Right renal cortex interstitium (tissue), 3 donors: Measurements from ENCODE around the gene PLLP. TPM values are rescaled to one million over a fixed set of nuclear protein-coding genes. Genes with fewer than 3 reads are reported as not detected.

Experiments
- DNase-seq, 3 donors: peaks; one replicate each; pipeline ENCODE4 v3.0.0-alpha.2; 2013; ENCODE audit warnings: low read depth in 3 of 3, low spot score in 2 of 3
- polyA plus RNA-seq, 3 donors: library from polyadenylated mRNA; unstranded; fragments of 120-200 nt; gene quantifications; one replicate each; pipeline ENCODE4 v1.2.1, GENCODE V29; 2013; ENCODE audit not compliant: insufficient read length in 3 of 3

The PLLP gene
- polyA plus RNA-seq, 3 donors = 16.1 to 21.1 (median 20.4) TPM

DNA sequence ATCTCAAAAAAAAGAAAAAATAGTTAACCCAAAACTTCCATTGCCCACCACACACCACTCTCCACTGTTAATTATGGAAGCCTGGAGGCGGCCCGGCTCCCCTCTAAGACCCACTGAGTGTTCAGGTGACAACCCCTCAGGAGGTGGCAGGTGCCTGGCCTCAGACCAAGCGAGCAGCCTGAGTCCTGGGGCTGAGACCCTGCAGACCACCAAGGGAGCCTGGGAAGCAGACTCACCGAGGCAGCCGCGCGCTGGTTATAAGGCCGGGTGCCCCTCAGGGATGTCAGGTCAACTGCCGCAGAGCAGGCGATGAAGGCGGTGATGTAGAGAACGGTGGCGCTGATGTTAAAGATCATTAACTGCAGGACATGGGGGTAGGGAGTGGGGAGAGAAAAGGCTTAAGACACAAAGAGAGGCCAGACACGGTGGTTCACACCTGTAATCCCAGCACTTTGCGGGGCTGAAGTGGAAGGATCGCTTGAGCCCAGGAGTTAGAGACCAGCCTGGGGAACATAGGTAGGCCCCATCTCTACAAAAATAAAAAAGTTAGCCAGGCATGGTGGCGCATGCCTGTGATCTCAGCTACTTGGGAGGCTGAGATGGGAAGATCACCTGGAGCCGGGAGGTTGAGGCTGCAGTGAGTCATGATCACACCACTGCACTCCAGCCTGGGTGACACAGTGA lies 26.1 kb downstream of the PLLP start:
- no peak for DNase-seq

DNA sequence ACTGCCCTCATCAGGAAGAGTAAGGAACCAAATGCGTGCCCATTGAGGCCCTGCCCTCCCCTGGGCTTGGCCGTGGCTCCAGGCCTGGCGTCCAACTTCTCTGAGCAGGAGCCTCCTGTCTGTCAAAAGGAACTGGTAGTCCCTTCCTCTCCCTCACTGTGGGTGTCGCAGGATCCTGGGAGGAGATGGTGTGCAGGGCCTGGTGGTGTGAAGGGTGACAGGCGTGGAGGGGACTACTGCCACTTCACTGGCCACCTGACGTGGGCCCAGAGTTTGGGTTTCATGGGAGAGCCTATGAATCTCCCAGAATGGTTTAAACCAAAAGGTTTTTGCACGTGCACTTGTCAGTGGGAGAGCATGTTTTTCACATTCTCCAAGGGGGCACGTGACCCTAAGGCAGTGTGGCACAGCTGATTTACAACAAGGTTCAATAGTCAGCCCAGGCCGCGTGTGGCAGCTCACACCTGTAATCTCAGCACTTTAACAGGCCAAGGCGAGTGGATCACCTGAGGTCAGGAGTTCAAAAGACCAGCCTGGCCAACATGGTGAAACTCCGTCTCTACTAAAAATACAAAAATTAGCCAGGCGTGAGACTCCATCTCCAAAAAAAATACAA lies 26.9 kb downstream of the PLLP start:
- DNase-seq = no peak

DNA sequence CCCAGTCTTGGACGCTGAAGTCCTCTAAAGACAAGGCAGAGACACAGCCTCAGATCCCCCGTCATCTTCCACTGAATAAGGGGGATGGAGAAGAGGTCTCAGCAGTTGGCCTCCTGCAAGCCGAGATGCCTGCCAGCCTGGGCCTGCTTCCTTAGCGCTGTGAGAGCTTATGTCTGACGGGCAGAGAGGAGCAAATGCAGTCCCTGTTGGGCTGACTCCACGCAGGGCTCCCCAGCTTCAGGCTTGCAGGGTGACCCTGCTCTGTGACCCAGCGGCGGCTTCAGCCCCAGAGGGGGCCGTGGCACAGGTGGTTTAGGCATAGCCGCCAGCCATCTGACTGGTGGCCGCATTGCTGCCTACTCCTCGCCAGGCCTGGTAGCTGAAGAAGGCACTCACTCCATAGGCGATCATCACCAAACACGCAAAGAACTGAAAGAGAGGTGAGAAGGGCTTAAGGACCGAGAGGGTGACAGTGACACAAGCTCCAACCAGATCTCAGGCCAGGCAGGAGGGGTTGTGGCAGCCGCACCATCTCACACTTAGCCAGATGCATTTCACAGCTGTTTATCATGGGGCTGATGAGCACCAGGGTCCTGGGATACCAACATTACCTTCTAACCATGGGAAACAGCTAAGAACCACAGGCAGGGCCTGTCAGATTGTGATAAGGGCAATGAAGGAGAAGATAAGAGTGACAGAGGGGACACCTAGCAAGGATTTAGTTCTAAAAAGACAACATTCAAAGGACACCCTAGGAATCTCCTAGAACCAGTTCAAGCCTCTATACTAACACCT lies 27.7 kb downstream of the PLLP start:
- DNase-seq = no peak

DNA sequence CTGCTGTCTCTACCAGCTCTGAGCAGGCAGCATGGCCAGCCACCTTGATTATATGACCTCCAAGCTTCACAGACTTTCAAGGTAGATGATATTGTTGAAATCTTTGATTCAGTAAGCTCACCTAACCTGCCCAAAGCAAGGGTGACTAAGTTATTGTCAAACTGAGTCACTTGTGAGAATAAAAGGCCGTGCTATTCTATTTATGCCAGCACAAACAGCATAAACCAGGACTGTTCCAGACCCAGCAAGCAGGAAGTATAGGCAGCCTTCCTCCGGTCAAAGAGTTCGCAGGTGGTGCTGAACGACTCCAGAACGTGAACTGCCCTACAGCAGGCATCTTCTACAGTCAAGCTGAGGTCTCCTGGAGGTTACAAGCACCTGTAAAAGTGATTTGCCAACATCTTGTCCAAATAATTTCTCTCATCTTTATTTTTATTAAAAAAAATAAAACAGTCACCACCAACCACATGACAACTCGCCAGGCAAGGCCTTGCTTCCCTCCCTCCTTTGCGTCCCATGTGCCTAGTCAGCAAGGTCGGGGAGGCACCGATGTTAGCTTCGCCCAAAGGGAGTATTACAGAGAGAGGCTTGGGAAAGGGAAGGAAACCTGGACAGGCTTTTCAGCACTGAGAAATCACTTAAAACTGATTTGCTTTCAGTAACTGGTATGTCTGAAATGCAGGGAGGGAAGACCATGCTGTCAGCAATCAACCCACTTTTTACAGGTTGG lies 28.6 kb downstream of the PLLP start:
- DNase-seq = no peak

DNA sequence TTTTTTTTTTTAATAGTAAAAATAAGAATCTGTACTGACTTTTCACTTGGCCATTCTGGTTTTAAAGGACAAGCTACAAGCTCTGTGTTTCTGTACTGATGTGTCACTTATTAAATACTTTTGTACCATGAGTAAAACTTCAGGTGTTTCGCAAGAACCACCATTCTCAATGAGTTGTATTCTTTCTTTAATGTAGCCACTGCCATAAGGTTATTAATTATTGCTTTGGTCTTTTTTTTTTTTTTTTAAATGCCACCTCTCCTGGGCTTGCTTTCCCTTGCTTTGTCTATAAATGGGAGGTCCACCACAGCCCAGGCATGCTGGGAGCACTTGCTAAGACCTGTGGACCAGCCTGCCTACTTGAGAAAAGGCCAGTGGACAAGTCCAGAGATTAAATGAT lies 31.0 kb downstream of the PLLP start:
- no peak for DNase-seq

DNA sequence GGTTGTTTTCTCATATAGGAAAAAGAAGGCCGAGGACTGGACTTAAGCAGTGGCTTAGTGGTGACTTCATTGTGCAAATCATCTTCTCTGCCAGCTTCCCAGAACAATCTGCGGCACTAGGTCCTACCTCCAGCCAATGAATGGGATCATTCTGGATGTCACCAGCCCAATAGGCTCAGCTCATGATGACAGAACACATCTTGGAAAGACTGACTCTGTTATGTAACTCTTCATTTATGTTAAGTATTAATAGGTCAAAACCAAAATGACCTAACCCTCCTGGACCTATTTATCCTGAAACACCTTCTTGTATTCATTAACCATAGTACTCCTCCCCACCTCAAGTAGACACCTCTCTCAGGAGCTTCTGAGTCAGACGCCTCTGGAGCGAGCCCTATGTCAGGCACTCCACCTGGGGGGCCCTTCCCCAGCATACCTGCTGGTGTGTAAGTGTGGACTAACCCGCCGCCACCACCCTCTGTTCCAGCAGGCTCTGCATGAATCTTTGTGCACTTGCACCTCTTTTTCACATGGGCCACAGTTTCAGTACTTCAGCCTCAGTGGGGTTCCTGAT lies 32.2 kb downstream of the PLLP start:
- no peak for DNase-seq

DNA sequence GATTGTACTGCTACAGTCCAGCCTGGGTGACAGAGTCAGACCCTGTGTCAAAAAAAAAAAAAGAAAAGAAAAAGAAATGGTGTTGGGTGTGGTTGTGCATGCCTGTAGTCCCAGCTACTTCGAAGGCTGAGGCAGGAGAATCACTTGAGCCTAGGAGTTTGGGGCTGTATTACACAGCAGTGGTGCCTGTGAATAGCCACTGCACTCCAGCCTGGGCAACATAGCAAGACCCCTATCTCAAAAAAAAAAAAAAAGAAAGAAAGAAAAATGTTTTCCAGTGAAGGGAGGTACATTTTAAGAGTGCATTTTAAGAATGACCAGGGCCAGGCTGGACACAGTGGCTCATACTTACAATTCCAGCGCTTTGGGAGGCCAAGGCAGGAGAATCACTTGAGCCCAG lies 33.1 kb downstream of the PLLP start:
- no peak for DNase-seq

DNA sequence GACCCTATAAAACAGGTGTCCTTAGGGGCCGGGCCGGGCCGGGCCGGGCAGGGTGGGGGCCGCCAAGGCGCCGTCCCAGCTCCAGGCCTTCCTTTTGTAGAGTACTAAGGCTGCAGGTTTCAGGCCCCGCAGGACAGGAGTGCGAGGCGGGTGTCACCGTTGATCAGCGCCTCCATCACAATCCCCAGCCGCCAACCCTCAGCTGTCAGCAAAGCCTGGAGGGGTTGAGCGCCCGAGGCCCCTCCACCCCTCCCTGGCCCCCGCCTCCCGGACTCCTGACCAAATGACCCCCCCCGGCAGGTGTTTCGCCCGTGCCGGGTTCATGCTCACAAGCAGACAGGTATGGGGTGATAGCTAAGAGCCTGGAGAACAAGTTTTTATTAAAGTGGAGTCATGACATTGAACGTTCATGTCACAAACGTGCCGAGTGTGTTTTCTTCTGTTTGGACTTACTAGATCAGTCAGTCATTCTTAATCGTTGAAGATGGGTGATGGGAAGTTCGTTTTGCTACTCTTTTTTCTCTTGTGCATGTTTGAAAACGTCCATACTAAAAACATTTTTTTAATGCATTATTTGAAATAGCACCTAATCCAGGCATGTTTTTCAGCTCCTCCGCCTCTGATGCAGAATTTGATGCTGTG lies 38.9 kb downstream of the PLLP start:
- no peak for DNase-seq

DNA sequence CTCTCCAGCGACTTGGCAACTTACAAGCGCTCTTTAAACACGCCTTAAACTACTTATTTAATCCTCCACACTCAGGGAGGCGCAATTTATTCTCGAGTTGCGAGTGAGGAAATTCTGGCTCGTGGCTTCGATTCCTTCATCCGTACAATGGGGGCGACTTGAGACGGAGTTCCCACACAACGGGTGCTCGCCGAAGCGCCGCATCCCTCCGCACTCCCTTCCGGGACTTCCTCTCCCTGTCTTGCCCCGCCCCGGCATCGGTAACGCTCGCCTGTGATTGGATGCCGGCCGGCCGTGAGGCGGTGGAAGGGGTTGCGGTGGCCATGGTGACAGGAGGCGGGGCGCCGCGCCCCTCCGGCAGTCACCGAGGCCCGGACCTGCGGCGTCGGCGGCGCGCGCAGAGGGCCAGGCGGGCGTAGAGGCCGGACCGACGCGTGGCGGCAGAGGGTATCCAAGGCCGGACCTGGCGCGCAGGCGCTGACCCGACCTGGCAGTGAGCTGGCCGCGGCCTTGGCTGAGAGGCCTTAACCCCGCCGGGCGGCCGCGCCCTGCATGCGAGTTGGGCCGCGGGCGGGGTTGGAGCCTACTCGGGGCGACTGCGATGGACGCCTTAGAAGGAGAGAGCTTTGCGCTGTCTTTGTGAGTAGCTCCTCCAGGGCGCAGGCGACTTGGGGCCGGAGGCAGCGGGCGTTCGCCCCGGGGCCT lies 39.6 kb downstream of the PLLP start, which contains the start of gene ARL2BP:
Gene ARL2BP, plus strand, starts transcription at position 493 of the 705 bp plus-strand sequence. Its CDS starts 109 bp downstream, at position 602.
- peak; percentile 83 to 93 (median 90) for DNase-seq

DNA sequence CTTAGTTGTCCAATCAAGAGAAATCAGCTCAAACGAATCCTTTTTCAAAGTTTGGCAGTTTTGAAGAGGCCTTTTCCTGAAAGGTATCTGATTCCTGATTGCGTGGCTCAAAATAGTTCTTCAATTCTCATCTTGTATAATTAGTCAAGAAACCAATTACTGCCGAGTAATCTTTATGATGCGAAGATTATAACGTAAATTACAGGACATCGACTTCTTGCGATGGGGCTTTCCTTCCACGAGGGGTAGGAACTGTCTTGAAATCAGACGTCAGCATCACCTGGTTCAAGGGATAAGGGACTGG lies 40.1 kb downstream of the PLLP start:
- DNase-seq = no peak

DNA sequence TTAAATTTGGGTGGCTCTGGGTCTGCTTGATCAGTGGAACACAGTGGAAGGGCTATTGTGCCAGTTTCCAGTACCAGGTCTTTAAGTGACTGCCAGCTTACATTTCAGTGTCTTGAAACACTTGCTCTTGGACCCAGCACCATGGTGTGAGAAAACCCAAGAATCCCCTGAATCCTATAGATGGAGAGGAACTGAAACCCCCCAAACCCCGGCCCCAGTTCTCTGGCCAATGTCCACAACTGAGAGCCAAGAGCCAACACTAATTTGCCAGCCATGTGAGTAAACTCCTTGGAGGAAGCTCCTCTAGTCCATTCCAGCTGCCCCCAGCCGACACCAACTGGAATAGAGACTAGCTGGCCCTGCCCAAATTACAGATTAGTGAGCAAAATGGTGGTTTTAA lies 41.8 kb downstream of the PLLP start:
- DNase-seq = no peak

DNA sequence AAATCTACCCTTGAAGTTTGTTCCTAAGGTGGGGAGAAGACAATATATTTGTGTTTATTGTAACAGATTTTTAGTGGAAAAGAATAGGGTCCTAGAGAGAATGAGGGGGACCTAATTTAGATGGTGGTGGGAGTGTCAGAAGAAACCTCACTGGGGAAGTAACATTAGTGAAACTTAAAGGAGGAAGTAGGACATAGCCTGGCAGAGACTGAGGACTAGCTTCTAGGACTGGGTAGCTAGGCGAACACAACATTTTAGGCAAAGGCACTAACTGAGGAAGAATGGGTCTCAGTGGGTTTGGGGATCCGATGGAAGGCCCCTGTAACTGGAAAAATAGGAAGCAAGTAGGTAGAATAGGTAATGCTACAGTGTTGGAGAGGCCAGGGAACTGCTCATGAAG lies 43.6 kb downstream of the PLLP start:
- no peak for DNase-seq

DNA sequence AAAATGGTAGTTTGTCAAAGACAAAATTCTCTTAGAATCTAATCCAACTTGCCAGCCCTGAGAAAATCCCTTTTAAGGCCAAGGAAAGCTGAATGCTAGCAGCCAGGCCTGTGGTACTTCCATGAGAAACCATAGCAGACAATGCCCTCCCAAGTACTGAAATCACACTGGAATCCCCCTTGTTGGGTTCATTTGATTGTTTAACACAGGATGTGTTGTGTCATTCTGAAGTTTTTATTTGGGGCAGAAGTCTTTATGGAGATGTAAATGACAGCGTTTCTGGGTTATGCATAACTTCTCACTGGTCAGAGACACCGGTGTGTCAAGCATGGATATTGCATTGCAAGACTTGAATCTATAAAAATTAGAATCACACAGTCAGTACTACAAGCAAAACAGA lies 45.4 kb downstream of the PLLP start:
- no peak for DNase-seq

DNA sequence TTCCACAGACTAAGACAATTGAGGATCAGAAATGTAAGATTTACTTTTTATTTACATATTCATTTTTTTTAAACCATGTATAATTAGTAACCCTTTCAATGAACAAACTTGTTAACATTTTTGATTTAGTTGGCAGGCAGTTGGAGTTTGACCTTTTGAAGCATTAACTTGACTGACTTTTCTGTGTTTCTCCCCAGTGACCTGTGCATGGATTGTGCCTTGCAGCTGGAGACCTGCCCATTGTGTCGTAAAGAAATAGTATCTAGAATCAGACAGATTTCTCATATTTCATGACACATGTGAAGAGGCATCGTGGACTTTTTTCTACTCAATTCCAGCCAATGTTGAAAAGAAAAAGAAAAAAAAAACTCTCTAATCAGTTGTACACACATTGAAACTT lies 45.8 kb downstream of the PLLP start:
- DNase-seq = no peak

DNA sequence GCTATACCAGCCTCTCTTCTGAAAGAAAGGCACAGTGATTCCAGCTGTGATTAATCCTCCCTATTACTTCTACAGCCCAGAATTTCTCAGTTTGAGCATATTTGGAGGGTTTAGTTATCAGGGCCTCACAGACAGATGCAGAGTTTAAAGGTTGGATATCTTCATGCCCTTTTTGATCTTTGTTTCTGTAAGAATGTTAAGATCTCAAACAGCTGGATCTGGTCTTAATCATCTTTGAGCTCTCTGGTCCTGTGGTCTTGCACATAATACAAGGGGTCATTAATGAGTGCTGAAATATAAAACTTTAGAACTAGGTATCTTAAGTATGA lies 48.5 kb downstream of the PLLP start:
- no peak for DNase-seq

DNA sequence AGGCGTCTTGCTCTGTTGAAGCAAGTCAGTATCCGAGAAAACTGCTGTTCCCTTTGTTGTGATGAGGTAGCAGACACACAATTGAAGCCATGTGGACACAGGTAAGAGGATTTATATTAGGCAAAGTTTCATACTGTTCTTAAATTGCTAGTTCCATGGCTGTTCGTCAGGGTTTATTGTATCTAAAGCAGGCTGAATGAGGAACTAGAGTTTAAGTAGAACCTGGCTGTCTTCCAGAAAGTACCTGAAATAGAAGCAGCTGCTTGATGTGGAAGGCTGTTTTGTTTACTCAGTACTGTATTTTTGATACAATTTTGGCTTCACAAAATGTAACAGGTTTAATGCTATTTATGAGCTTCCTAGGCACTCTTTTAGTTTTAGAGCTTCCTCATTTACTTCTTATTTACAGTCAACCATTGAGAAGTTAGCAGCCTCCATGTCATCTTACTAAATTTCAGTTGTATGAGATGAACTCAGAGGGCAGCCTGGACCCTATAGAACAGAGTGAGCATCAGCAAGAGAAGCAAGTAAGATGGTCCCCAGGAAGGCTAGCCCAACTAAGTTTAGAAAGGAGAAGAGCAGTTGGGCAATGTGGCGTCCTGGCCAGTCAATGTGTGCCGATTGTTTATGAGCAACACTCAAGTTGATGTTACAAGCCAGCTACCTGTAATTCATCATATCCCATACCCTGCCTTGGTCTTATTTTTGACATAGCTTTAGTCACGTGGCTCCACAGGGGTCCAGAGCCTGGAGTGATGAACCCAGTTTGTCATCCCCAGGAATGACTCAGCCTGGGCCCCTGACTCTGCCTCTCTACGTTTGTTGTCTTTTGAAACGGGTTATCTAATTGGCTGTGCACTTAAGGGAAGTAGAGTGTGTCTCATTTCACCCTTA lies 49.1 kb downstream of the PLLP start:
- DNase-seq = no peak

DNA sequence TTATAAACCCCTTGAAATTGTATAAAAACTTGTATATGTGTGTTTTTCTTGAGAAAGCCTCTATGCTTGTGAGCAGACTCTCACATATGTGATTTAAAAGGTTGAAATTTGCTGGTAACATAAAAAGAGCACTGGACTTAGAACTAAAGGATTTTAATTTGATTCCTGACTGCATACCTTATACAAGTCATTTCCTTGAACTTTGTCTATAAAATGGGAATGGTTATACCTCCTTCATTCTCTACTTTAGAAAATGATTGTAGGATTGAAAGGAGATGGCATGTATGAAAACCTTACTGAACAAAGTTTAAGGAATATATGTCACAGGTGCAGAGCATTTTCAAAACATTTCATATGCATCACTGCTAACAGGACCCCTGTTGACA lies 49.8 kb downstream of the PLLP start:
- DNase-seq = no peak

DNA sequence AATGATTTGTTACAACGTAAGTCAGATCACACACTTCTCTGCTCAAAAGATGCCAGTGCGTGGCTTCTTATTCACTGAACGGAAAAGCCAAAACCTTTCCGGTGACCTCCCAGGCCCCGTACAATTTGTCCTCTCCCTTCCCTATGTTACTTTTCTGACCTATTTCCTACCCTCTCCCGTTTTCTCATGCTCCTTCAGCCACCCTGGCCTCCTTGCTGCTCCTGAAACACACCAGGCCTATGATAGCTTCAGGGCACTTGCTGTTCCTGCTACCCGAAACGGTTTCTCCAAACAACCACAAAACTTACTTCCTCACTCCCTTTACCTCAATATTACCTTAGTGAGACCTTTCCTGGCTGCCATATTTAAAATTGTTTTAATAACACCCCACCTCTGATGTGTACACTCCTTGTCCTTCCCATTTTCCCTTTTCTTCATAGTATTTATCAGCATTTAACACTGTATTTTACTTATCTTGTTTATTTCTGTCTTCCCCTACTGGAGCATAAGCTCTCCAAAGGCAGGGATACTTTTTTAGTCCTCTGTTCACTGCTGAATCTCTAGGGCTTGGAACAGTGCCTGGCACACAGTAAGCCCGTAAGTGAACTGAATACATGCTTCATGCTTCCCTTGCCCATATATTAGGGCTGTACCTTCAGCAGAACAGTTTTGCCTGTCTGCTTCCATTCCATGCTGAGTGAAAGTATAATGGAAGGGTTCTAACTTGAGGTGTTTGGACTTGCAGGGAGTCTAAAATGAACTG lies 50.3 kb downstream of the PLLP start:
- no peak for DNase-seq
